Renal cortical epithelial cell (primary cell): ENCODE results near the gene C17orf107. TPM values are rescaled to one million over a fixed set of nuclear protein-coding genes. Genes with fewer than 3 reads are reported as not detected.
"Not testable (repeated sequence)": the region's sequence is repeated elsewhere in the genome, so short reads cannot be mapped to it uniquely, and the experiment has no call there.

Source experiments
- DNase-seq: peaks from one replicate; pipeline ENCODE4 v3.0.0-alpha.2; 2011; ENCODE audit warnings: low read depth
- total RNA-seq: library from RNA; depleted of rRNA; stranded (reverse); fragments of >200 nt; gene quantifications from 2 replicates; pipeline ENCODE4 v1.2.3, GENCODE V29; 2014

C17orf107 gene
- total RNA-seq, result 1.7 and 4.2 TPM in 2 replicates

- DNase-seq, result peak; percentile 53
These were observed at the start of gene C17orf107 for GRCh38 chr17:4899341-4900230. TSS of gene C17orf107 (plus strand) at chr17:4899536. CDS start at chr17:4899763, 227 bp downstream.

GRCh38 chr17:4850246-4850645 lies 49.1 kb upstream of the C17orf107 start:
- DNase-seq, result peak; percentile 29

- no peak for DNase-seq
These were observed 48.3 kb upstream of the C17orf107 start for GRCh38 chr17:4851084-4851483.

GRCh38 chr17:4852567-4853207 lies 46.6 kb upstream of the C17orf107 start:
- peak; percentile 63 for DNase-seq

GRCh38 chr17:4853208-4853671 lies 46.1 kb upstream of the C17orf107 start:
- DNase-seq, result peak; percentile 51

- DNase-seq, result peak; percentile 40
These were observed 45.1 kb upstream of the C17orf107 start for GRCh38 chr17:4854111-4854681.

GRCh38 chr17:4856271-4856936 lies 42.9 kb upstream of the C17orf107 start:
- no peak for DNase-seq

GRCh38 chr17:4856937-4857314 lies 42.4 kb upstream of the C17orf107 start:
- no peak for DNase-seq

- not testable (repeated sequence) for DNase-seq
These were observed 42.0 kb upstream of the C17orf107 start for GRCh38 chr17:4857347-4857746.

GRCh38 chr17:4858068-4858881 lies 41.1 kb upstream of the C17orf107 start:
- peak; percentile 49 for DNase-seq

GRCh38 chr17:4858882-4859260 lies 40.5 kb upstream of the C17orf107 start:
- peak; percentile 69 for DNase-seq

GRCh38 chr17:4859816-4860625 lies 39.3 kb upstream of the C17orf107 start:
- no peak for DNase-seq

- no peak for DNase-seq
These were observed 38.7 kb upstream of the C17orf107 start for GRCh38 chr17:4860651-4861050.

- DNase-seq, result no peak
These were observed 38.3 kb upstream of the C17orf107 start for GRCh38 chr17:4861052-4861451.

GRCh38 chr17:4862720-4863119 lies 36.6 kb upstream of the C17orf107 start:
- no peak for DNase-seq

GRCh38 chr17:4863321-4863720 lies 36.0 kb upstream of the C17orf107 start:
- DNase-seq, result no peak

GRCh38 chr17:4867535-4867934 lies 31.8 kb upstream of the C17orf107 start:
- not testable (repeated sequence) for DNase-seq

GRCh38 chr17:4869058-4869998 lies 30.0 kb upstream of the C17orf107 start:
- DNase-seq, result not testable (repeated sequence)

- DNase-seq, result no peak
These were observed 28.5 kb upstream of the C17orf107 start for GRCh38 chr17:4870855-4871254.
